HFF-Myc (cell line): ENCODE measurements around the gene COL13A1.

Experiments used
- DNase-seq: peaks from one replicate; pipeline ENCODE4 v3.0.0-alpha.2; 2011; ENCODE audit warnings: low read depth; ENCODE audit errors: extremely low read depth
- H3K4me3 ChIP-seq: replicated peaks from 2 replicates; pipeline ENCODE4 v1.5.1; 2011; ENCODE audit warnings: low read depth, mild to moderate bottlenecking, control low read depth, low read length
- TF ChIP-seq, protein P1 (sequence below): IDR thresholded peaks from 2 replicates; pipeline ENCODE4 v1.5.1; 2012; ENCODE audit warnings: mild to moderate bottlenecking, low read depth, low read length, control low read depth; ENCODE audit errors: missing control alignments

The COL13A1 gene

DNA sequence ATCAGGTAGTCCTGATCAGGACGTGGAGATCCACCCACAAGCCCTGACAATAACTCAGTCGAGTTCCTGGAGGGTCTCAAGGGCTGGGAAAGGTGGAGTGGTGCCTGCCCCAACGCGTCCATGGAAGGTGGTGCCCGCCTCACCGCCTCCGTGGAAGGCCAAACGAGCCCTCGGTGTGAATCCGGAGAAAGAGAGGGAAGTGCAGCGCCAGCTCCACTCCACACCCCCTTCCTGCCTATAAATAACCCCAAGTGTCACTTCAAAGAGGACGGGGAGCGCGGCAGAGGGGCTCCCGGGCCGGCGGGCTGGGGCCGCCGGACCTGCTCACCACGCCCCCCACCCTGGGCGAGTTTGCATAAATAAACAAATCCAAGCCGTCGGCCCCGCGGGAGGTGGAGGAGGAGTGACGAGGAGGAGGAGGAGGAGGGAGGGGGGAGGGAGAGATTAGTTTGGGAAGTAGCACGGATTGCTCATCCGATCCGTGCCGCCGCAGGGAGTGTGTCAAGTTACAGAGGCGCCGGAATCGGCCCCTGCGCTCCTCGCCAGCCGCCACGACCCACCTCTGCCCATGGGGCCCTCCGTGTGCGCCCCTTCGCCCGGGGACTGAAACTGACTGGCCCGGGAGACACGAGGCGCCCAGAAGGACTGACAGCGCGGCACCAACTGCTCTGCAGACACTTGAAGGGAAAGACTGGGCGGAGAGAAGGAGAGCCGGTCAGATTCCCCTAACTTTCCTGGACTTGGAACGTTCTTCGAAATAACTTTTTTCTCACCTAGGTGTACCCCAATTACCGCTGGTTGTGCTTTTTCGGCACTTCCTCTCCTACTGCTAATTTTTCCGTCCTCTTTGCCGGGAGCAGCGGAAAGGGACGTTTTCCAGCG is at the start of gene COL13A1:
TSS of gene COL13A1 (plus strand) at position 473 of the 882 bp plus-strand sequence. CDS start 518 bp downstream, outside the sequence.
- peak within 1 kb of the TSS; percentile 88 for H3K4me3 ChIP-seq
- DNase-seq: peak; percentile 43
- TF ChIP-seq, protein P1, sequence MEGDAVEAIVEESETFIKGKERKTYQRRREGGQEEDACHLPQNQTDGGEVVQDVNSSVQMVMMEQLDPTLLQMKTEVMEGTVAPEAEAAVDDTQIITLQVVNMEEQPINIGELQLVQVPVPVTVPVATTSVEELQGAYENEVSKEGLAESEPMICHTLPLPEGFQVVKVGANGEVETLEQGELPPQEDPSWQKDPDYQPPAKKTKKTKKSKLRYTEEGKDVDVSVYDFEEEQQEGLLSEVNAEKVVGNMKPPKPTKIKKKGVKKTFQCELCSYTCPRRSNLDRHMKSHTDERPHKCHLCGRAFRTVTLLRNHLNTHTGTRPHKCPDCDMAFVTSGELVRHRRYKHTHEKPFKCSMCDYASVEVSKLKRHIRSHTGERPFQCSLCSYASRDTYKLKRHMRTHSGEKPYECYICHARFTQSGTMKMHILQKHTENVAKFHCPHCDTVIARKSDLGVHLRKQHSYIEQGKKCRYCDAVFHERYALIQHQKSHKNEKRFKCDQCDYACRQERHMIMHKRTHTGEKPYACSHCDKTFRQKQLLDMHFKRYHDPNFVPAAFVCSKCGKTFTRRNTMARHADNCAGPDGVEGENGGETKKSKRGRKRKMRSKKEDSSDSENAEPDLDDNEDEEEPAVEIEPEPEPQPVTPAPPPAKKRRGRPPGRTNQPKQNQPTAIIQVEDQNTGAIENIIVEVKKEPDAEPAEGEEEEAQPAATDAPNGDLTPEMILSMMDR: no peak

- no peak overlapping the region for H3K4me3 ChIP-seq
- DNase-seq: no peak
- TF ChIP-seq, protein P1: no peak
Observed at GRCh38 chr10:69752479-69752878, 49.2 kb upstream of the COL13A1 start.

- H3K4me3 ChIP-seq: no peak overlapping the region
- TF ChIP-seq, protein P1: no peak
Observed at GRCh38 chr10:69756279-69756678, 45.4 kb upstream of the COL13A1 start.

DNA sequence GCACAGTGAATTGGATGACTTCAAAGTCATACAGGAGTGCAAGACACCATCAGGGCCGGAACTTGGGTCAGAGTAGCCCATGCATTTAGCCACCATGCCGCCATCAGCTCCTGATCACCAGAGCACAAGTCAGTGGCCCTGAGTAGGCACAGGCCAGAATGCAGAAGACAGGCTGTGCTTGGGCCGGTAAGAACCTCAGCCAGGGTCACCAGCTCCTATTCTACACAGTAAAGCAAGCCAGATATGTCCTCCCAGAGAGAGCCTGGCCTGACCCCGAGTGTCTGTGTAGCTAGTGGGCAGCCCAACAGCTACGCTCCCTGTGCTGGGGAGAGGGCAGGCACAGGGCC is 44.5 kb upstream of the COL13A1 start:
- TF ChIP-seq, protein P1: no peak
- H3K4me3 ChIP-seq: no peak overlapping the region
- no peak for DNase-seq

More at GRCh38 chr10:69756279-69756678, 45.4 kb upstream of the COL13A1 start:
- DNase-seq: no peak

DNA sequence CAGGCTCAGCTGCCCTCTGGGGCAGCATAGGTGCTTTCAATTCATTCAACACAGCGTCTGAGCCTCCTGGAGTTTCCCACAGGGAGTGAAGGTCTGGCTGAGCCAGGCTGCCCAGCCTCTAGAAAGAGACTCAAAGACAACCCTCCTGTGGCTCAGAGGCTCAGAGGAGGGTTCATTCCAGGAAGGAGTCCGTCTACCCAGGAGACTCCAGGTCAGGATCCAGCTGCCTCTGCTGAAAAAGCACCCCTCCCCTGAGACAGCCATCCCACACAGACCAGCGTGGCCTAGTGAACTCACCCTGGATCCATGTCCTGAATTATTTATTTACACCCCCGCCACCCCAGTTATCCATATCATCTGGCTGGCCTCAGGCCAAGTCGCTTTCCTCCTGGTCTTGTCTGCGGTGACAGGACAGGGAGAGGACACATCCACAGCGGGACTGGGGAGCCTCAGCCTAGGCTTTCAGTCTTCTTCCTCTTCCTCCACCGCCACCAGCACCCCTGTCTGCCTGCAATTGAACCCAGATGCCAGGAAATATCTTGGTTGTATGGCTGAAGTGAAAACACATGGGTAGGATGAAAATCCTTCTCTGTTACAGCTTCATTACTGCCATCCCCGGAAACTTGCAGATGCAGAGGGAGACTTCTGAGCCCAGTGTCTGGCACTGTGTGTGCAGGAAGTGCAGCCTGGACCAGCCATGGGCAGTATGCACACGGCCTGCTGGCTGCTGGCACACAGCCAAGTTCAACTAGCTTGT is 44.0 kb upstream of the COL13A1 start:
- H3K4me3 ChIP-seq: no peak overlapping the region
- DNase-seq: peak; percentile 90
- TF ChIP-seq, protein P1: no peak

- DNase-seq: no peak
- TF ChIP-seq, protein P1: no peak
- no peak overlapping the region for H3K4me3 ChIP-seq
Observed at GRCh38 chr10:69758310-69758728, 43.4 kb upstream of the COL13A1 start.
